Esophagus muscularis mucosa (tissue), 3 donors: ENCODE data around the gene AKAP10.

Source experiments
- POLR2A ChIP-seq: fragments of 450-650 bp; IDR thresholded peaks from one replicate; pipeline ENCODE4 v1.6.1; 2017; ENCODE audit warnings: antibody characterized with exemption, moderate library complexity, mild to moderate bottlenecking, low read depth
- TF ChIP-seq, protein P1 (sequence below), 3 experiments: fragments of 200-600 bp in 2 of 3; fragments of 450-650 bp in 1 of 3; sonication (generic) in 2 of 3; IDR thresholded peaks; one replicate each; pipeline ENCODE4 v1.5.1; 2017 to 2019; ENCODE audit warnings: antibody characterized with exemption in 3 of 3, mild to moderate bottlenecking in 2 of 3, moderate library complexity in 1 of 3

DNA sequence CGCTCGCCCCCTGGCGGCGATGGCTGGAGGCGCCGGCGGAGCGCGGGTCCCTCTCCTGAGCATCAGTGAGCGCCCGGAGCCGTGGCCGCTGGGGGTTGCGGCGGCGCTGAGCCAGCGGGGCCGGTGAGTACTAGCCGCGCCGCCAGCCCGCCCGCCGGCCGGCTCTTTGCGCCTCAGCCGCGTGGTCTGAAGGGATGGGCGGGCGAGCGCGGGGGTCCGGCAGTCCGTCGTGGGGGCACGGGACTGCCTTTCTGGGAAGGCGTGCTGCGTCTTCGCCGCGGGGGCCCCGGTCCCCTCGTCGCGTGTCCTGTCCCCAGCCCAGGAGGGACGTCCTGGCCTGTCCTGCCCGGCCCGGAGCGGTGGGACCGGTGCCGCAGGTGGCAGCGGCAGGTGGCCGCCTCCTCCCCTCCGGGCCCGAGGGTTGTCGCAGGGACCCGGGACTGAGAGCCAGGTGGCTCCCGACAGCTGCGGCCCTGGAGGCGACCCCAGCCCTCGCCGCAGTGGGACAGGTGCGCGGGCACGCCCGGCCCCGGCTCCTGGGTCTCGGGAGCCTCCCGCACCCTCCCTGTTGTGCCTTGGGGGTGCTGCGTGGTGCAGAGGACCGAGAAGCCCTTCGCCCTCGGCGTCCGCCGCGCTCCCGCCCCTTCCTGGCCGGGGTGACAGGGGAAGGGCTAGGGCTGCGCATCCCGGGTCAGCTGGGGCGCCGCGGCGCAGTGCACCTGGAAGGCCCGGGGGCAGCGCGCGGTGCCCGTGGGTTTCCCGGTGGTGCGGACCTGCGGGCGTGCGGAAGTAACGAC is 31.9 kb upstream of the AKAP10 start, which contains the start of gene SPECC1:
- TF ChIP-seq, protein P1, sequence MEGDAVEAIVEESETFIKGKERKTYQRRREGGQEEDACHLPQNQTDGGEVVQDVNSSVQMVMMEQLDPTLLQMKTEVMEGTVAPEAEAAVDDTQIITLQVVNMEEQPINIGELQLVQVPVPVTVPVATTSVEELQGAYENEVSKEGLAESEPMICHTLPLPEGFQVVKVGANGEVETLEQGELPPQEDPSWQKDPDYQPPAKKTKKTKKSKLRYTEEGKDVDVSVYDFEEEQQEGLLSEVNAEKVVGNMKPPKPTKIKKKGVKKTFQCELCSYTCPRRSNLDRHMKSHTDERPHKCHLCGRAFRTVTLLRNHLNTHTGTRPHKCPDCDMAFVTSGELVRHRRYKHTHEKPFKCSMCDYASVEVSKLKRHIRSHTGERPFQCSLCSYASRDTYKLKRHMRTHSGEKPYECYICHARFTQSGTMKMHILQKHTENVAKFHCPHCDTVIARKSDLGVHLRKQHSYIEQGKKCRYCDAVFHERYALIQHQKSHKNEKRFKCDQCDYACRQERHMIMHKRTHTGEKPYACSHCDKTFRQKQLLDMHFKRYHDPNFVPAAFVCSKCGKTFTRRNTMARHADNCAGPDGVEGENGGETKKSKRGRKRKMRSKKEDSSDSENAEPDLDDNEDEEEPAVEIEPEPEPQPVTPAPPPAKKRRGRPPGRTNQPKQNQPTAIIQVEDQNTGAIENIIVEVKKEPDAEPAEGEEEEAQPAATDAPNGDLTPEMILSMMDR (IDR thresholded peaks at IDR 0.05), result peak; percentile 93 to 99 (median 99)
- no peak for TF ChIP-seq POLR2A
